A549 (cell line): Measurements from ENCODE around the gene CD4. TPM values are rescaled to one million over a fixed set of nuclear protein-coding genes. Genes with fewer than 3 reads are reported as not detected.

Source experiments
- ATAC-seq, 2 experiments: fragments of 200-7000 bp in 1 of 2; fragments of >200 bp in 1 of 2; cut with Nextera tagmentation in 1 of 2; cut with Tn5 transposase in 1 of 2; 3 replicates each; pipeline versions ENCODE4 v1.8.0 to v1.9.1; 2018 to 2020; ENCODE audit warnings: mild to moderate bottlenecking in 1 of 2, moderate library complexity in 1 of 2
- CTCF ChIA-PET: fragments of 300-600 bp; sonication (Branson Sonifier 250); formaldehyde crosslinking; extraction: SDS; loops from one replicate; lab custom pipeline; 2021; ENCODE audit warnings: antibody characterized with exemption, inconsistent platforms; lab: Yijun Ruan, JAX
- POLR2A ChIA-PET: fragments of 350-600 bp; formaldehyde crosslinking; extraction: SDS; loops from one replicate; lab custom pipeline; 2021; ENCODE audit warnings: antibody characterized with exemption, inconsistent platforms; lab: Yijun Ruan, JAX
- DNase-seq, 2 experiments: peaks; one replicate each; pipeline versions ENCODE4 v3.0.0 to v3.0.0-alpha.2; 2011 to 2016; ENCODE audit warnings: low read depth in 1 of 2, low spot score in 1 of 2
- FAIRE-seq: peaks from 2 replicates; lab custom pipeline; 2011; peaks lifted over from hg19 to GRCh38; lab: Jason Lieb, UNC
- H3K27ac ChIP-seq, 2 experiments: fragments of >200 bp; sonication (Bioruptor Twin); formaldehyde crosslinking; 3 replicates each; pipeline ENCODE4 v1.5.1; 2016 to 2017
- H3K4me1 ChIP-seq: fragments of >200 bp; sonication (Bioruptor Twin); formaldehyde crosslinking; 3 replicates; pipeline ENCODE4 v1.6.1; 2016
- H3K4me2 ChIP-seq: fragments of >200 bp; sonication (Bioruptor Twin); formaldehyde crosslinking; 3 replicates; pipeline ENCODE4 v1.6.1; 2016
- H3K4me3 ChIP-seq: fragments of >200 bp; sonication (Bioruptor Twin); formaldehyde crosslinking; 3 replicates; pipeline ENCODE4 v1.5.1; 2016
- H3K9me3 ChIP-seq: fragments of >200 bp; sonication (Bioruptor Twin); formaldehyde crosslinking; 3 replicates; pipeline ENCODE4 v1.6.1; 2016
- BHLHE40 ChIP-seq: IDR thresholded peaks from 2 replicates; pipeline ENCODE4 v1.6.1; 2012; ENCODE audit warnings: low read depth, low read length, inconsistent platforms
- CHD2 ChIP-seq: fragments of 150-350 bp; IDR thresholded peaks from 2 replicates; pipeline ENCODE4 v1.6.1; 2014; ENCODE audit warnings: low read length; ENCODE audit not compliant: partially characterized antibody
- EHMT2 ChIP-seq: fragments of 200-600 bp; sonication (generic); IDR thresholded peaks from 2 replicates; pipeline ENCODE4 v1.6.1; 2016; ENCODE audit warnings: antibody characterized with exemption, low read depth, mild to moderate bottlenecking, moderate library complexity
- HDAC2 ChIP-seq: fragments of 200-600 bp; sonication (generic); IDR thresholded peaks from 2 replicates; pipeline ENCODE4 v1.6.1; 2016
- HEYL ChIP-seq: fragments of 250-450 bp; sonication (Bioruptor Pico); IDR thresholded peaks from 2 replicates; pipeline ENCODE4 v1.8.0; 2021; ENCODE audit warnings: mild to moderate bottlenecking, moderate library complexity
- HOXB5 ChIP-seq: fragments of 250-450 bp; sonication (Bioruptor Pico); IDR thresholded peaks from 2 replicates; pipeline ENCODE4 v1.5.0; 2020; ENCODE audit warnings: mild to moderate bottlenecking, moderate library complexity
- JUN ChIP-seq, 2 experiments: fragments of >200 bp; sonication (Bioruptor Twin); formaldehyde crosslinking; IDR thresholded peaks; 2 replicates in 1 of 2; 3 replicates in 1 of 2; pipeline ENCODE4 v1.6.1; 2016 to 2017
- JUNB ChIP-seq: fragments of >200 bp; sonication (Bioruptor Twin); formaldehyde crosslinking; IDR thresholded peaks from 2 replicates; pipeline ENCODE4 v1.6.1; 2016
- NR3C1 ChIP-seq: fragments of >200 bp; sonication (Bioruptor Twin); formaldehyde crosslinking; IDR thresholded peaks from 3 replicates; pipeline ENCODE4 v1.6.1; 2017
- POLR2A ChIP-seq: IDR thresholded peaks from 2 replicates; pipeline ENCODE4 v1.6.1; 2012; ENCODE audit warnings: mild to moderate bottlenecking, low read length
- POLR2AphosphoS2 ChIP-seq: conservative IDR thresholded peaks from 2 replicates; pipeline ENCODE4 v1.6.1; 2012; ENCODE audit warnings: low read length, improper control_type of control experiment, inconsistent platforms
- RFX5 ChIP-seq: fragments of 450-650 bp; IDR thresholded peaks from 2 replicates; pipeline ENCODE4 v1.7.1; 2014; ENCODE audit warnings: antibody characterized with exemption, mild to moderate bottlenecking, moderate library complexity
- RNF2 ChIP-seq: fragments of 200-600 bp; sonication (generic); IDR thresholded peaks from 2 replicates; pipeline ENCODE4 v1.6.1; 2016; ENCODE audit warnings: low read depth, mild to moderate bottlenecking, antibody characterized with exemption, moderate library complexity, borderline replicate concordance
- SMC3 ChIP-seq: fragments of >200 bp; sonication (Bioruptor Twin); formaldehyde crosslinking; IDR thresholded peaks from 3 replicates; pipeline ENCODE4 v1.6.1; 2018; ENCODE audit warnings: inconsistent platforms
- ZFP36 ChIP-seq: fragments of 450-650 bp; IDR thresholded peaks from 2 replicates; pipeline ENCODE4 v1.6.1; 2014; ENCODE audit warnings: borderline replicate concordance; ENCODE audit not compliant: partially characterized antibody
- ZSCAN20 ChIP-seq: fragments of 250-450 bp; sonication (Bioruptor Pico); IDR thresholded peaks from 2 replicates; pipeline ENCODE4 v1.8.0; 2022; ENCODE audit warnings: mild to moderate bottlenecking, moderate library complexity
- WGBS: methylation state at CpG from one replicate; pipeline ENCODE4 v1.1.6; 2017; ENCODE audit errors: missing lambda C conversion rate; 5-methylcytosine and 5-hydroxymethylcytosine counted together
- polyA plus RNA-seq, 4 experiments: library from polyadenylated mRNA; depleted of rRNA in 3 of 4; stranded (reverse); fragments of >200 nt; fragmentation: RNase III in 1 of 4; extraction: RNeasy Plus Mini Kit Qiagen cat#74134 plus additional on column Dnase treatment in 1 of 4; gene quantifications; 2 replicates in 3 of 4; 3 replicates in 1 of 4; pipeline ENCODE4 v1.2.3, GENCODE V29; 2011 to 2017
- TF ChIP-seq, protein P1 (sequence below): IDR thresholded peaks from 2 replicates; pipeline ENCODE4 v1.6.1; 2012
- TF ChIP-seq, protein P2 (sequence below): IDR thresholded peaks from 2 replicates; pipeline ENCODE4 v1.6.1; 2012; ENCODE audit warnings: low read depth, borderline replicate concordance
- TF ChIP-seq, protein P3 (sequence below): fragments of 450-650 bp; IDR thresholded peaks from 2 replicates; pipeline ENCODE4 v1.6.1; 2014; ENCODE audit warnings: antibody characterized with exemption

CD4 gene
- polyA plus RNA-seq, 2 of the 4 experiments (the other 2 are of a cell fraction), result 0.03 TPM; not detected in 1

DNA sequence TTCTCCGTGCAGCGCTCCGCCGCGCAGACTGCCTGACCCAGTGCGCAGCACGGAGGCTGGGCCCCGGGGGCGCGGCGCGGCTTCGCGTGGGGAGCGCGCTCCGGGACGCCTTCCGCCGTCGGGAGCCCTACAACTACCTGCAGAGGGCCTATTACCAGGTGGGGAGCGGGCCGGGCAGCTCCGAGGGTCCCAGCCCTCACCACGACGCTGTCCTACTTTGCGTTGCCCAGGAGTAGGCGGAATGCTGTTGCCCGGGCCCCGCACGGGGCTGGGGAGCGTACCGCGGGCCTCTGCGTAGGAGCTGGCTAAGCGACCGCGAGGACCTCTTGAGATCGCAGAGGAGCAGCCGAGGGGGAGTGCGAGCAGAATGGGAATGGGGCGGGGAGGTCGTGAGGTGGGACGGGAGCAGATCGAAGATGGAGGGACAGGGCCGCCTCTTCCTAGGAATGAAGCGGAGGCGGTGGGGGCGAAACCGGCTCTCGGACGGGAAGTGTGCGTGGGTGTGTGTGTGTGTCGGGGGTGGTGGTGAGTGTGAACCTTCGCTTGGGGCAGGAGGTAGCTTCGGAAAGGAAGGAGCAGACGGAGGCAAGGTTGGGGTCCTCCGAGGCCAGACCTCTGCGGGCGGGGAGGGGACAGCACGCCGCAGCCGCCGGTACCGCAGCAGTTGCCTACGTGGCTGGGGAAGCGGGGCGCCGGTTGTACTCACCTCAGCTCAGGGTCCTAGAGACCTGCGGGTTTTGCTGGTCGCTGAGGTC lies 39.6 kb downstream of the CD4 start:
- TF ChIP-seq NR3C1, result no peak
- no peak for TF ChIP-seq SMC3
- TF ChIP-seq, protein P1, sequence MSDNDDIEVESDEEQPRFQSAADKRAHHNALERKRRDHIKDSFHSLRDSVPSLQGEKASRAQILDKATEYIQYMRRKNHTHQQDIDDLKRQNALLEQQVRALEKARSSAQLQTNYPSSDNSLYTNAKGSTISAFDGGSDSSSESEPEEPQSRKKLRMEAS, result peak; percentile 28; the same call in 1 of the 2 replicates
- no peak for TF ChIP-seq ZFP36
- TF ChIP-seq, protein P2, sequence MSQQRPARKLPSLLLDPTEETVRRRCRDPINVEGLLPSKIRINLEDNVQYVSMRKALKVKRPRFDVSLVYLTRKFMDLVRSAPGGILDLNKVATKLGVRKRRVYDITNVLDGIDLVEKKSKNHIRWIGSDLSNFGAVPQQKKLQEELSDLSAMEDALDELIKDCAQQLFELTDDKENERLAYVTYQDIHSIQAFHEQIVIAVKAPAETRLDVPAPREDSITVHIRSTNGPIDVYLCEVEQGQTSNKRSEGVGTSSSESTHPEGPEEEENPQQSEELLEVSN, result peak; percentile 64; the same call in 1 of the 2 replicates
- no peak for TF ChIP-seq POLR2AphosphoS2
- TF ChIP-seq CHD2, result no peak
- TF ChIP-seq ZSCAN20 (CRISPR knock-in tag), result no peak
- TF ChIP-seq JUNB, result no peak
- no peak for TF ChIP-seq HEYL (CRISPR knock-in tag)
- TF ChIP-seq JUN (IDR thresholded peaks at IDR 0.05), result peak in 1 of 2 experiments; percentile 4; a peak in 1 of 5 replicates
- TF ChIP-seq, protein P3, sequence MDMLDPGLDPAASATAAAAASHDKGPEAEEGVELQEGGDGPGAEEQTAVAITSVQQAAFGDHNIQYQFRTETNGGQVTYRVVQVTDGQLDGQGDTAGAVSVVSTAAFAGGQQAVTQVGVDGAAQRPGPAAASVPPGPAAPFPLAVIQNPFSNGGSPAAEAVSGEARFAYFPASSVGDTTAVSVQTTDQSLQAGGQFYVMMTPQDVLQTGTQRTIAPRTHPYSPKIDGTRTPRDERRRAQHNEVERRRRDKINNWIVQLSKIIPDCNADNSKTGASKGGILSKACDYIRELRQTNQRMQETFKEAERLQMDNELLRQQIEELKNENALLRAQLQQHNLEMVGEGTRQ, result no peak
- TF ChIP-seq RNF2, result peak; percentile 86; the same call in 1 of the 2 replicates
- TF ChIP-seq RFX5, result no peak
- Histone ChIP-seq H3K4me2 (peak overlapping the region; percentile 72), H3K4me1 (peaks cover 19% of the 10 kb centered on the region), H3K9me3 (no peaks in the 10 kb centered on the region), H3K4me3 (peak overlapping the region; percentile 87), H3K27ac (peak overlapping the region; percentile 87 to 96)
- DNase-seq, result peak in 1 of 2 experiments; percentile 47
- no peak for FAIRE-seq
- ChIA-PET CTCF (interaction anchor here (0.6 to 29.8 kb wide), 19 partner anchors 11 to 165 kb away, joined by 3 to 306 read pairs (median 3); partner anchors contain the start of genes CD4, COPS7A, GNB3 and MLF2), POLR2A (interaction anchor here (0.7 to 2.6 kb wide), 5 partner anchors 23 to 139 kb away, joined by 3 to 20 read pairs (median 6); partner anchors contain the start of genes CDCA3, COPS7A, MLF2 and USP5)
- WGBS, result 25% methylated on average over 31 of the region's 71 CpGs
- peak; percentile 46 to 52; a peak in 5 of 6 replicates for ATAC-seq

DNA sequence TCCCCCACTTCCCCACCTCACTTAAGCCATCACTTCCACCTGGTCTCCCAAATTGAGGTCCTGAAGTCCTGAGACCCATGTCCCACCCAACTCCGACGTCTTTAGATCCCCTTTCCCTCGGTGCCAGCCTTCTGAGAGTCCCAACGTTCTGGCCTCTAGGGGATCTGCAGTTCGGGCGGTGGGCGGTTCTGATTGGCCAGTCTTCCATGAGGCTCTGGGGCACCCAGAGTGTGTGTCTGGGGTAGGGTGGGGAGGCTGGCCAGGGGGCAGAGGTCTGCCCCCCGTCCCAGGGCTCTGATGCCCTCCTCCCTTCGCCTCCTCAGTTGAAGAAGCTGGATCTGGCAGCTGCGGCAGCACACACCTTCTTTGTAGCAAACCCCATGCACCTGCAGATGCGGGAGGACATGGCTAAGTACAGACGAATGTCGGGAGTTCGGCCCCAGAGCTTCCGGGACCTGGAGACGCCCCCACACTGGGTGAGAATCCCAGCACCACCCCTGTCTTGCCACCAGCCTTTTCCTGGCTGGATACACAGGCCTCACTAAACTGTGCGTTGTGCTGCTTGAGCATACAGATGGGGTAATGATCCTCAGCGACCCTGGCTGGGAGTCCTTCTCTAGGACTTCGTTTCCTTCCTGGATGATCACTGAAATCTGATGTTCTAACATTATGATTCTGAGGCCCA lies 40.4 kb downstream of the CD4 start:
- peak; percentile 16 to 63; a peak in 3 of 6 replicates for ATAC-seq
- 65% methylated on average over 19 of the region's 19 CpGs for WGBS
- Histone ChIP-seq H3K9me3 (no peaks in the 10 kb centered on the region), H3K4me1 (peaks cover 19% of the 10 kb centered on the region), H3K4me2 (peak overlapping the region; percentile 72), H3K27ac (peak overlapping the region; percentile 87 to 96), H3K4me3 (peak overlapping the region; percentile 87)
- TF ChIP-seq HDAC2 (no peak), POLR2A (0 out of 2 replicates have a peak, but pooled peaks have one; percentile 24), BHLHE40 (no peak)
- DNase-seq, result peak; percentile 52 to 64
- POLR2A ChIA-PET, result interaction anchor here (0.9 to 2.6 kb wide), 4 partner anchors 22 to 140 kb away, joined by 3 to 20 read pairs (median 6); partner anchors contain the start of genes CDCA3, MLF2, USP5 and ZNF384
- CTCF ChIA-PET, result interaction anchor here (0.7 to 29.8 kb wide), 18 partner anchors 12 to 131 kb away, joined by 3 to 306 read pairs (median 4); partner anchors contain the start of genes CD4, COPS7A, GNB3 and MLF2
- FAIRE-seq, result no peak

DNA sequence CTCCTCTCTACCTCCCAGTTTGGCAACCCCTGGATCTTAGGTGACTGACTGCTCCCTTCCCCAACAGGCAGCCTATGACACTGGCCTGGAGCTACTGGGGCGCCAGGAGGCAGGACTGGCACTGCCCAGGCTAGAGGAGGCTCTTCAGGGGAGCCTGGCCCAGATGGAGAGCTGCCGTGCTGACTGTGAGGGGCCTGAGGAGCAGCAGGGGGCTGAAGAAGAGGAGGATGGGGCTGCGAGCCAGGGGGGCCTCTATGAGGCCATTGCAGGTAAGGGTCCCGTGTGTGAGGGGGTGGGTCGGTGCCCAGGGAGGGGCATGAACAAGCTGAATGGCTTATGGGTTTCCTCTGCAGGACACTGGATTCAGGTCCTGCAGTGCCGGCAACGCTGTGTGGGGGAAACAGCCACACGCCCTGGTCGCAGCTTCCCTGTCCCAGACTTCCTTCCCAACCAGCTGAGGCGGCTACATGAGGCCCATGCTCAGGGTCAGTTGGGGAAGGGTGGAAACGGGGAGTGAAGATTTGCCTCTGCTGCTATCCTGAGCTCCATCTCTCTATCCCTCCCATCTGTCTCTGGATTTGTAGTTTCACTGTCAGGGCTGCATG lies 41.1 kb downstream of the CD4 start:
- H3K4me3 ChIP-seq, result no peak overlapping the region
- ChIA-PET CTCF (interaction anchor here (0.9 to 29.8 kb wide), 9 partner anchors 12 to 95 kb away, joined by 3 to 306 read pairs (median 4); partner anchors contain the start of genes CD4, GNB3 and MLF2), POLR2A (interaction anchor here (1.5 kb wide), 1 partner anchor 21 kb away, joined by 7 read pairs; the partner anchor contains the start of genes CDCA3 and USP5)
- no peak for ATAC-seq
- no peak for TF ChIP-seq HEYL (CRISPR knock-in tag)
- TF ChIP-seq EHMT2, result no peak
- no peak for TF ChIP-seq HOXB5 (CRISPR knock-in tag)
- H3K9me3 ChIP-seq, result no peaks in the 10 kb centered on the region
- WGBS, result 91% methylated on average over 9 of the region's 11 CpGs
- H3K4me2 ChIP-seq, result no peak overlapping the region
- no peak for FAIRE-seq
- peaks cover 19% of the 10 kb centered on the region for H3K4me1 ChIP-seq
- no peak overlapping the region for H3K27ac ChIP-seq
- no peak for DNase-seq
